ENCODE data around the gene TAOK2. TPM values are rescaled to one million over a fixed set of nuclear protein-coding genes. Genes with fewer than 3 reads are reported as not detected.
"Not testable (repeated sequence)": the region's sequence is repeated elsewhere in the genome, so short reads cannot be mapped to it uniquely, and the experiment has no call there.

TAOK2 gene
- total RNA-seq, 1 donor from 2014 or later, result 50.0 TPM

GRCh38 chr16:30030841-30031413 is 57.3 kb downstream of the TAOK2 start, which contains the start of gene TLCD3B:
TLCD3B (minus strand) TSS chr16:30031271; CDS start chr16:30030527, 744 bp downstream.
- Mint-ChIP-seq H3K36me3 (ENCODE audit: low read depth) (no peaks in the 10 kb centered on the region), H3K4me1 (ENCODE audit: low read depth) (peaks cover 3% of the 10 kb centered on the region), H3K4me3 (ENCODE audit: unreplicated experiment) (peak within 1 kb of the TSS; percentile 40), H3K27me3 (ENCODE audit: low read depth) (peaks cover 47% of the 10 kb centered on the region), H3K27ac (ENCODE audit: unreplicated experiment) (no peak within 1 kb of the TSS), H3K9me3 (ENCODE audit: low read depth) (no peaks in the 10 kb centered on the region)
- TF ChIP-seq CTCF (IDR thresholded peaks at IDR 0.05), result peak; percentile 13
- no peak for DNase-seq (ENCODE audit: low spot score)

DNA sequence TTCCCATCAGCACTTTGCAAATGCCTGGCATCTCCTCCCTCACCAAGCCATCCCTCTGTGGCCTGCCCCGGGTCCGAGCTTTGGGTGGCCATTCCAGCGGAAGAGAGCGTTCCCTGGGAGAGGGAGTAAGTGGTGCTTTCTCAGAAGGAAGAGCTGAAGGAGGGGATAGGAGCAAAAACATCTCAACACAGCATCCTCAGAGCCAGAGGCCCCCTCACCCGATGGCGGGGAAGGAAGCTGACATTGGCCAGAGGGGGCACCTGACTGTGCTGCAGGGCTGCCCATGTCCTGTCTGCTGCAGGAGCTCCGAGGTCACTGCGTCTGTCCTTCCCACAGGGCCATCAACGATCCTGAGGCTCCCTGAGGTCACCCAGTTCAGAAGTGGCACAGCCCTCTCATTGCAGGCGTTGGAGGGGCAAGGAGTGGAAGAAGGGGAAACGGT is 57.8 kb downstream of the TAOK2 start:
- Mint-ChIP-seq H3K27me3 (ENCODE audit: low read depth) (peaks cover 51% of the 10 kb centered on the region), H3K4me3 (ENCODE audit: unreplicated experiment) (no peak overlapping the region), H3K27ac (ENCODE audit: unreplicated experiment) (no peak overlapping the region), H3K9me3 (ENCODE audit: low read depth) (no peaks in the 10 kb centered on the region), H3K4me1 (ENCODE audit: low read depth) (peaks cover 3% of the 10 kb centered on the region), H3K36me3 (ENCODE audit: low read depth) (no peaks in the 10 kb centered on the region)
- TF ChIP-seq CTCF (IDR thresholded peaks at IDR 0.05), result no peak
- no peak for DNase-seq (ENCODE audit: low spot score)

DNA sequence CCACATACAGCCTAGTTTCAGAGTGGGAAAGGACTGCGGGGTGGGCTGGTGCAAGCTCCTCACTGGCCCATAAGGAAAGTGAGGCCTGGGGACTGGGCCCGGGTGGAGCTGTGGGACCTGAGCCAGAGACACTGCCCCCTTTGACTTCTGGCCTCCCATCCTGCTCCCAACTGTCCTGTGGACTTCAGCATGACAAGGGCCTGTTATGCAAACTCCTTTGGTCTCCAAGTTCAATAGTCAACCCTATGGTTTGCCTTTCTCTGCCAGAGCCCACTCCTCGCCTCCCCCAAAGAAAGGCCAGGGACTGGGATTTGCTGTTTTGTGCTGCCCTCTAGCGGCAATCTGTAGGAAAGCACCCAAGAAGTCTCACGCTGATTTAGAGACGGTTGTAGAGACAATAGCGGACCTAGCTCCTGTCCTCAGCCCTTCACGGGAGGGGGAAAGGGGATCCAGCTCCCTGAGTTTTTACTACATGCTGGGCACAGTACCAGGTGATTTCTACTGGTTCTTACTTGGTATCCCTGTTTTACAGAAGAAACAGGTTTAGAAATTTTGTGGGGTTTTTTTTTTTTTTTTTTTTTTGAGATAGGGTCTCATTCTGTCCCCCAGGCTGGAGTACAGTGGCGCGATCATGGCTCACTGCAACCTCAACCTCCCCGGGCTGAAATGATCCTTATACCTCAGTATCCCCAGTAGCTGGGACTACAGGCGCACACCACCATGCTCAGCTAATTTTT is 58.6 kb downstream of the TAOK2 start:
- H3K4me1 Mint-ChIP-seq (ENCODE audit: low read depth), result peaks cover 3% of the 10 kb centered on the region
- no peak for DNase-seq (ENCODE audit: low spot score)
- peaks cover 46% of the 10 kb centered on the region for H3K27me3 Mint-ChIP-seq (ENCODE audit: low read depth)
- peak; percentile 89 for TF ChIP-seq CTCF (IDR thresholded peaks at IDR 0.05)
- no peak overlapping the region for H3K27ac Mint-ChIP-seq (ENCODE audit: unreplicated experiment)
- no peaks in the 10 kb centered on the region for H3K9me3 Mint-ChIP-seq (ENCODE audit: low read depth)
- H3K36me3 Mint-ChIP-seq (ENCODE audit: low read depth), result no peaks in the 10 kb centered on the region
- no peak overlapping the region for H3K4me3 Mint-ChIP-seq (ENCODE audit: unreplicated experiment)

DNA sequence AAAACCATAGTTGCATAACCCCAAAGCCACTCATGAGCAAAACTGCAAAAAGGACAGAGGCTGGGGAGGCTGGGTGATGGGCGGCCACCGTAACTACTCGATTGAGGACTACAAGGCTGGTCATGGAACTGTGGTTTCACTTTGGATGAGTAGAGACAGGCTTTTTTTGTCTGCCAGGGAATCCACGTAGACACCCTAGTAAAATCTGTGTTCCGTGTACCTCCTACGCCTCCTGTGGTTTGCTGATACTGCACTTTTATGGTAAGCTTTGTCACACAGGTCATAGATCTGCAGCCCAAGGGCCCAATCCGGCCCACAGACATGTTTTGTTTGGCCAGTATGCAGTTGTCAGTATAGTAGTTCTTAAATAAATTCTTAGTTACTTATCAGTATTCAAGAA is 59.6 kb downstream of the TAOK2 start:
- H3K27ac Mint-ChIP-seq (ENCODE audit: unreplicated experiment), result no peak overlapping the region
- no peak for TF ChIP-seq CTCF (IDR thresholded peaks at IDR 0.05)
- no peaks in the 10 kb centered on the region for H3K36me3 Mint-ChIP-seq (ENCODE audit: low read depth)
- peaks cover 3% of the 10 kb centered on the region for H3K4me1 Mint-ChIP-seq (ENCODE audit: low read depth)
- no peak for DNase-seq (ENCODE audit: low spot score)
- H3K9me3 Mint-ChIP-seq (ENCODE audit: low read depth), result no peaks in the 10 kb centered on the region
- no peak overlapping the region for H3K4me3 Mint-ChIP-seq (ENCODE audit: unreplicated experiment)
- H3K27me3 Mint-ChIP-seq (ENCODE audit: low read depth), result peaks cover 40% of the 10 kb centered on the region

DNA sequence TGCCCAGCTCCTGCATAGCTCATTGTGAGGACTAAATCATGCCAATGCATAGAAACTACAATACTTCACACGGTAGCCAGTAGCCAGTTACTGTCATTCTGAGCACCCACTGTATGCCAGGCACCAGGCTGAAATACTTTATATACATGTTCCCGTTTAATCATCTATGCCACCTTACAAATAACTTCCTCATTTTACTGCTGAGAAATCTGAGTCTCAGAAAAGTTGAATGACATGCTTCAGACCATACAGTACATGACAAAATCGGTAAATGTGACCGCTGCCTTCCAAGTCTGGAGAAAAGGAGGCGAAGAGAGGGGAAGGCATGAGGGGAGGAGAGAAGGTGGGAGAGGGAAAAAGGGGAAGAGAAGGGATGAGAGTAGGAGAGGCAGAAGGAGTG is 66.6 kb downstream of the TAOK2 start:
- no peak overlapping the region for H3K4me3 Mint-ChIP-seq (ENCODE audit: unreplicated experiment)
- H3K27me3 Mint-ChIP-seq (ENCODE audit: low read depth), result peaks cover 16% of the 10 kb centered on the region
- H3K4me1 Mint-ChIP-seq (ENCODE audit: low read depth), result no peaks in the 10 kb centered on the region
- no peaks in the 10 kb centered on the region for H3K9me3 Mint-ChIP-seq (ENCODE audit: low read depth)
- no peaks in the 10 kb centered on the region for H3K36me3 Mint-ChIP-seq (ENCODE audit: low read depth)
- H3K27ac Mint-ChIP-seq (ENCODE audit: unreplicated experiment), result no peak overlapping the region
- no peak for DNase-seq (ENCODE audit: low spot score)
- no peak for TF ChIP-seq CTCF (IDR thresholded peaks at IDR 0.05)

DNA sequence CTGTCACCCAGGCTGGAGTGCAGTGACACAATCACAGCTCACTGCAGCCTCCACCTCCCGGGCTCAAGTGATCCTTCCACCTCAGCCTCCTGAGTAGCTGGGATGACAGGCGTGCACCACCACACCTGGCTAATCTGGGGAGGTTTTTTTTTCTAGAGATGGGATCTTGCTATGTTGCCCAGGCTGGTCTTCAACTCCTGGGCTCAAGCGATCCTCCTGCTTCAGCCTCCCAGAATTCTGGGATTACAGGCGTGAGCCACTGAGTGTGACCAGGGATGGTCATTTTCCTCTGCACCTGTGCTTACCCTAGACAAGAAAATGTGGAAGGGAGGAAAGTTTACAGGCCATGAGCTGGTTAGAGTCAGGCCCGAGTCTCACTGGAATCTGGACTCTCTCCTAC is 67.0 kb downstream of the TAOK2 start:
- H3K4me3 Mint-ChIP-seq (ENCODE audit: unreplicated experiment); H3K4me1 Mint-ChIP-seq (ENCODE audit: low read depth); H3K9me3 Mint-ChIP-seq (ENCODE audit: low read depth); H3K36me3 Mint-ChIP-seq (ENCODE audit: low read depth); DNase-seq (ENCODE audit: low spot score); H3K27ac Mint-ChIP-seq (ENCODE audit: unreplicated experiment): not testable (repeated sequence)
- H3K27me3 Mint-ChIP-seq (ENCODE audit: low read depth), result peaks cover 13% of the 10 kb centered on the region

Measured in chondrocyte (in vitro differentiated cells).